ENCODE data around the gene CATSPER3.

DNA sequence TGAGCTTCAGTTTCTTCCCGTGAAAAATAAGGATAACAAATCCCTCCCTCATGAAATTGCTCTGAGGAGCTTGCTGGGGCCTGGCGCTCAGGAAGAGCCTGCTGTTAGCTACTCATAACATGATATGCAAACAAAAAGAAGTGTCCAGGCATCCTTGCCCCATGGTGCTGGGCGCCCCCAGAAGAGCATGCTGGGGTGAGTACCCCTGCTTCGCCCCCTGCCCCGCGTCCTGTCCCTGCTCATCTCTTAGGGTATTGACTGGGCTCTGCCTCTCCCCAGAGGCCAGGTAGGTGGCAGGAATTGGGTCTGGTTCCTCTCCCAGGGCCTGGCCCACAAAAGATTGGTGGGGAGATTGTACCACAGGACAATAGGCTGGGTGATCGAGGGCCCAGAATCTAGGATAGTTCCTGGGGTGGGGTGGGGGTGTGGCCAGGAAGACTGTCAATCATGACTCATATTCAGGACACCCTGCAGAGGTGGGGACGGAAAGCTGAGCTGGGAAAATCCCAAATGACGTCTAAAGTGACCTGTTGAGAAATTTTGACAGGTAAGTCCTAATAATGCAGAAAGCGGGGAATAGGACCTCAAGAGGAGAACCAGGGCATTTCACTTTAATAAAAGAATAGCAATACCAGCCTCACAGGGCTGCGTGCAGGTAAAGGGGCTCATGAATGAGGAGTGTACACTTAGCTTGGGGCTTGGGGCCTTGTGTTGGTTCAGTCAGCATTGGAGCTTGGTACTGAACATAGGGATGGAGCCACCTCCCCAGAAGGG is 57.4 kb downstream of the CATSPER3 start:
- TF ChIP-seq CTCF (conservative IDR thresholded peaks at IDR 0.05; ENCODE audit: low read depth, low read length) (no peak), EZH2 (IDR thresholded peaks at IDR 0.05; ENCODE audit: borderline replicate concordance, low read depth, low read length, poor library complexity, severe bottlenecking) (no peak)

Data from A673 (cell line).